B cell (primary cell): ENCODE data around the gene MTX1. TPM values are rescaled to one million over a fixed set of nuclear protein-coding genes. Genes with fewer than 3 reads are reported as not detected.
A peak's percentile ranks its signal among the peaks of the same experiment; 100 is the strongest.

Experiments used
- ATAC-seq: fragments of 200-7000 bp; cut with Tn5 transposase; one replicate; pipeline ENCODE4 v1.10.0; 2021; ENCODE audit warnings: low read depth, mild to moderate bottlenecking, moderate number of reproducible peaks, moderate library complexity
- CTCF ChIA-PET: fragments of 350-600 bp; sonication (Branson Sonifier 250); formaldehyde crosslinking; loops from one replicate; lab custom pipeline; 2021; ENCODE audit warnings: antibody characterized with exemption, inconsistent platforms; lab: Charles Lee
- POLR2A ChIA-PET: fragments of 350-600 bp; sonication (Branson Sonifier 250); formaldehyde crosslinking; loops from one replicate; lab custom pipeline; 2021; ENCODE audit warnings: antibody characterized with exemption; lab: Charles Lee
- DNase-seq: peaks from one replicate; pipeline ENCODE4 v3.0.0; 2013
- H2AFZ ChIP-seq: 2 replicates; pipeline ENCODE4 v1.6.1; 2012; ENCODE audit warnings: mild to moderate bottlenecking, low read depth, low read length; ENCODE audit not compliant: insufficient read depth, poor library complexity, severe bottlenecking
- H3K27ac ChIP-seq, 2 donors: 1 replicate in 1 of 2; 2 replicates in 1 of 2; pipeline ENCODE4 v1.5.1; 2012 to 2013; ENCODE audit warnings: low read length in 2 of 2, mild to moderate bottlenecking in 2 of 2, moderate library complexity in 1 of 2
- H3K27me3 ChIP-seq, 4 experiments: fragments of 200-600 bp in 1 of 4; sonication (generic) in 1 of 4; replicated peaks in 1 of 4; 1 replicate in 2 of 4; 2 replicates in 2 of 4; pipeline versions ENCODE4 v1.6.1 to v1.7.0; 2013 to 2016; ENCODE audit warnings: low read length in 3 of 4, mild to moderate bottlenecking in 2 of 4, mixed read lengths in 1 of 4, moderate library complexity in 1 of 4; ENCODE audit not compliant: insufficient read depth in 4 of 4, control insufficient read depth in 3 of 4; ENCODE audit errors: control extremely low read depth in 1 of 4
- H3K36me3 ChIP-seq, 2 experiments: replicated peaks in 1 of 2; 1 replicate in 1 of 2; 2 replicates in 1 of 2; pipeline versions ENCODE4 v1.6.1 to v1.7.1; 2013; ENCODE audit warnings: low read length in 1 of 2; ENCODE audit not compliant: insufficient read depth in 2 of 2, control insufficient read depth in 1 of 2; ENCODE audit errors: control extremely low read depth in 1 of 2, extremely low read depth in 1 of 2
- H3K4me1 ChIP-seq, 2 donors: fragments of 200-600 bp in 1 of 2; sonication (generic) in 1 of 2; 1 replicate in 1 of 2; 2 replicates in 1 of 2; pipeline versions ENCODE4 v1.5.1 to v1.6.1; 2013 to 2017; ENCODE audit warnings: low read length in 2 of 2; ENCODE audit not compliant: control insufficient read depth in 2 of 2, insufficient read depth in 2 of 2
- H3K4me2 ChIP-seq: replicated peaks from 2 replicates; pipeline ENCODE3; 2012; ENCODE audit warnings: mild to moderate bottlenecking, low read depth, low read length; ENCODE audit not compliant: poor library complexity, severe bottlenecking
- H3K4me3 ChIP-seq, 5 experiments: fragments of 200-600 bp in 1 of 5; sonication (generic) in 1 of 5; 1 replicate in 3 of 5; 2 replicates in 2 of 5; pipeline versions ENCODE4 v1.5.1 to v1.7.0; 2011 to 2016; ENCODE audit warnings: low read length in 4 of 5, mild to moderate bottlenecking in 4 of 5, low read depth in 2 of 5, control low read depth in 1 of 5, moderate library complexity in 1 of 5; ENCODE audit not compliant: insufficient read depth in 1 of 5; ENCODE audit errors: control extremely low read depth in 1 of 5, extremely low read depth in 1 of 5
- H3K79me2 ChIP-seq: fragments of 200-600 bp; sonication (generic); one replicate; pipeline ENCODE4 v1.6.0; 2016; ENCODE audit warnings: low read length; ENCODE audit not compliant: control insufficient read depth, insufficient read depth
- H3K9ac ChIP-seq: fragments of 200-600 bp; sonication (generic); 2 replicates; pipeline ENCODE4 v1.6.1; 2017; ENCODE audit warnings: mild to moderate bottlenecking, low read length, moderate library complexity
- H3K9me3 ChIP-seq, 3 donors: one replicate each; pipeline versions ENCODE4 v1.6.1 to v1.7.1; 2013; ENCODE audit warnings: low read length in 2 of 3; ENCODE audit not compliant: control insufficient read depth in 2 of 3, insufficient read depth in 1 of 3; ENCODE audit errors: control extremely low read depth in 1 of 3
- H4K20me1 ChIP-seq: 2 replicates; pipeline ENCODE4 v1.6.0; 2012; ENCODE audit warnings: mild to moderate bottlenecking, low read length; ENCODE audit not compliant: insufficient read depth, control insufficient read depth, poor library complexity, severe bottlenecking
- H3K27ac Mint-ChIP-seq: one replicate; pipeline ENCODE4 v1.8.0; 2021; ENCODE audit warnings: mixed read lengths
- H3K27me3 Mint-ChIP-seq: one replicate; pipeline ENCODE4 v1.8.0; 2021; ENCODE audit warnings: mixed read lengths
- H3K4me1 Mint-ChIP-seq: one replicate; pipeline ENCODE4 v1.8.0; 2021; ENCODE audit warnings: mixed read lengths
- H3K4me3 Mint-ChIP-seq: one replicate; pipeline ENCODE4 v1.8.0; 2021; ENCODE audit warnings: mixed read lengths
- H3K9me3 Mint-ChIP-seq: one replicate; pipeline ENCODE4 v1.8.0; 2022; ENCODE audit warnings: mixed read lengths; ENCODE audit not compliant: insufficient read depth
- CTCF ChIP-seq: fragments of 200-600 bp; IDR thresholded peaks from one replicate; pipeline ENCODE4 v1.8.0; 2022; ENCODE audit warnings: antibody characterized with exemption, mild to moderate bottlenecking
- EZH2 ChIP-seq: IDR thresholded peaks from 2 replicates; pipeline ENCODE4 v1.6.1; 2012; ENCODE audit warnings: borderline replicate concordance, low read depth, mild to moderate bottlenecking, moderate library complexity, low read length; ENCODE audit not compliant: insufficient read depth, poor library complexity, severe bottlenecking
- WGBS: methylation state at CpG from one replicate; pipeline ENCODE4 v1.1.5; 2013; ENCODE audit warnings: missing lambda C conversion rate; ENCODE audit not compliant: insufficient coverage; 5-methylcytosine and 5-hydroxymethylcytosine counted together
- intact Hi-C: fragments of 100-400 bp; cut with micrococcal nuclease; formaldehyde crosslinking; loops from one replicate; pipeline ENCODE4 v1.10.0; 2022
- polyA plus RNA-seq: library from polyadenylated mRNA; depleted of rRNA; stranded (reverse); fragments of >200 nt; gene quantifications from 2 replicates; pipeline ENCODE4 v1.2.3, GENCODE V29; 2012
- total RNA-seq, 2 donors: library from RNA; stranded (reverse); fragments of 120-200 nt in 1 of 2; gene quantifications; 1 replicate in 1 of 2; 2 replicates in 1 of 2; pipeline versions ENCODE4 v1.2.3 to v1.2.4, GENCODE V29; 2013 to 2022

The MTX1 gene
- total and polyA plus RNA-seq, 2 donors (not counting 1 experiment from before 2014, with no cell fraction given): 19.0 to 40.4 TPM

GRCh38 chr1:155176544-155177071, 31.9 kb upstream of the MTX1 start:
- POLR2A ChIA-PET: interaction anchor here (1.1 kb wide), 1 partner anchor 17 kb away, joined by 8 read pairs; no protein-coding TSS in a partner anchor
- no peak overlapping the region for H2AFZ ChIP-seq
- Mint-ChIP-seq H3K27ac (peak overlapping the region; percentile 43), H3K27me3 (no peaks in the 10 kb centered on the region), H3K4me3 (peak overlapping the region; percentile 33), H3K9me3 (no peaks in the 10 kb centered on the region), H3K4me1 (peaks cover 35% of the 10 kb centered on the region)
- DNase-seq (peak; percentile 85), ATAC-seq (peak; percentile 29)
- no peaks in the 10 kb centered on the region for H3K9me3 ChIP-seq
- CTCF ChIA-PET: interaction anchor here (0.9 to 12.7 kb wide), 12 partner anchors 7 to 132 kb away, joined by 3 to 196 read pairs (median 8); partner anchors contain the start of genes MTX1 and THBS3
- no peak overlapping the region for H3K4me2 ChIP-seq
- H3K36me3 ChIP-seq: no peaks in the 10 kb centered on the region
- peaks cover 24 to 33% of the 10 kb centered on the region in 2 donors for H3K4me1 ChIP-seq
- no peak overlapping the region for H3K9ac ChIP-seq
- 36% methylated on average over 5 of the region's 8 CpGs for WGBS
- H3K27me3 ChIP-seq: no peaks in the 10 kb centered on the region
- no peak overlapping the region for H3K27ac ChIP-seq
- intact Hi-C loops: loop anchor here (1.0 to 2.0 kb wide), 4 partner anchors 16 to 147 kb away; partner anchors contain the start of gene MTX1
- no peaks in the 10 kb centered on the region for H4K20me1 ChIP-seq
- H3K79me2 ChIP-seq: peaks cover 18% of the 10 kb centered on the region
- H3K4me3 ChIP-seq: no peak overlapping the region
- TF ChIP-seq EZH2 (no peak), CTCF (peak; percentile 95)

- no peak overlapping the region for H2AFZ ChIP-seq
- no peak overlapping the region for H3K9ac ChIP-seq
Observed at GRCh38 chr1:155177192-155177917, 31.1 kb upstream of the MTX1 start.

More at GRCh38 chr1:155177192-155177917, 31.1 kb upstream of the MTX1 start:
- H3K4me3 Mint-ChIP-seq: no peak overlapping the region
- intact Hi-C loops: loop anchor here (2.0 kb wide), 1 partner anchor 15 kb away; no protein-coding TSS in a partner anchor
- no peak overlapping the region for H3K27ac Mint-ChIP-seq
- no peaks in the 10 kb centered on the region for H3K9me3 Mint-ChIP-seq
- WGBS: 85% methylated on average over 11 of the region's 11 CpGs
- Histone ChIP-seq H3K4me3 (no peak overlapping the region), H4K20me1 (no peaks in the 10 kb centered on the region), H3K27me3 (no peaks in the 10 kb centered on the region), H3K27ac (no peak overlapping the region), H3K4me2 (no peak overlapping the region), H3K9me3 (no peaks in the 10 kb centered on the region), H3K79me2 (peaks cover 15% of the 10 kb centered on the region), H3K36me3 (no peaks in the 10 kb centered on the region), H3K4me1 (peaks cover 19 to 28% of the 10 kb centered on the region in 2 donors)
- POLR2A ChIA-PET: interaction anchor here (0.6 to 1.1 kb wide), 2 partner anchors 16 to 768 kb away, joined by 5 to 8 read pairs; no protein-coding TSS in a partner anchor
- H3K27me3 Mint-ChIP-seq: no peaks in the 10 kb centered on the region
- DNase-seq (peak; percentile 18), ATAC-seq (no peak)
- no peak for TF ChIP-seq EZH2
- CTCF ChIA-PET: interaction anchor here (0.5 to 12.7 kb wide), 15 partner anchors 8 to 408 kb away, joined by 3 to 196 read pairs (median 6); partner anchors contain the start of genes MTX1 and THBS3
- H3K4me1 Mint-ChIP-seq: peaks cover 29% of the 10 kb centered on the region
